K562 (cell line): ENCODE data around the gene FAM174B.

Source experiments
- GTF2E2 ChIP-seq: fragments of 200-800 bp; sonication (Bioruptor generic); IDR thresholded peaks from 2 replicates; pipeline ENCODE4 v1.6.1; 2016; ENCODE audit warnings: missing genetic modification characterization, missing compliant biosample characterization
- SMC3 ChIP-seq: conservative IDR thresholded peaks from 2 replicates; pipeline ENCODE4 v1.6.1; 2011; ENCODE audit warnings: low read depth, low read length, improper control_type of control experiment; ENCODE audit not compliant: insufficient read depth

DNA sequence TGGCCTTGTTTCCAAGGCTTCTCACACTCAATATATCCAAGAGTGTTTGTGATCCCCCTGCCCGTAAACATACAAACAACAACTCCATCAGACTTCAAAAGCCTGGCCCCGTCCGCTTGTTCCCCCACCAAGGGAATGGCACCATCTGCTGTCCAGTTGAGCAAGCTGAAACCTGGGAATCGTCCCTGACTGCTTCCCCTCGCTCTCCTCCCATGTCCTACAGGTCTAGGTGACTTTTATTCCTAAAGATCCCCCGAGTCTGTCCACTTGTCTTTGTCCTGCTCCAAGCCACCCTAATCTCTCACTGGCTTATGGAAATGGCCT lies 27.9 kb upstream of the FAM174B start:
- TF ChIP-seq GTF2E2 (tag) (no peak), SMC3 (peak; percentile 70)
